Measurements from ENCODE around the gene TAB2. TPM values are rescaled to one million over a fixed set of nuclear protein-coding genes. Genes with fewer than 3 reads are reported as not detected.

The TAB2 gene
- polyA plus RNA-seq, 2 of the 4 experiments (the other 2 are of a cell fraction), result 23.0 to 49.0 TPM

DNA sequence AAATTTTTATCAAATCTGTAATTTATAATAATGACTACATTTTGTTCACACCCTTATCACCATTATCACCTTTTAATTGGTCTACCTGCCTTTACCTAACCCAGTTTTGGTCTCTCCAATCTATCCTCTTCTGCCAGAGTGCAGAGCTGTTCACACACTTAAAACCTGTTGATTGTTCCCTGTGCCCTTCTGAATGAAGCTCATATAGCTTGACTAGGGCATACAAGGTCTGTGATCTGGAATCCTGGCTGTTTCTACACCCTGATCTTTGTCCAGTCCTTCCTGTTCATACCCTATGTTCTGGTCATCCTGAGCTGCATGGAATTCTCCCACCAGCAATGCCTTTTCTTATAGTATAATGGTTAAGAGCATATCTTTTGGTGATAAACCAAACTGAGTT is 53.6 kb downstream of the TAB2 start:
- peaks cover 7% of the 10 kb centered on the region; the same call in 1 of the 3 replicates for H3K4me1 ChIP-seq
- H3K4me3 ChIP-seq, result no peak overlapping the region
- ATAC-seq (no peak), FAIRE-seq (no peak), DNase-seq (ENCODE audit: low read depth in 1 of 2, low spot score in 1 of 2) (no peak)
- H3K4me2 ChIP-seq, result no peak overlapping the region
- ChIA-PET CTCF (no interaction called here), POLR2A (no interaction called here)
- TF ChIP-seq RAD21 (conservative IDR thresholded peaks at IDR 0.05 in 1 of 2, IDR thresholded peaks at IDR 0.05 in 1 of 2), result no peak
- TF ChIP-seq NR3C1 (IDR thresholded peaks at IDR 0.05), result no peak
- H3K27ac ChIP-seq, result no peak overlapping the region
- no peaks in the 10 kb centered on the region for H3K9me3 ChIP-seq

DNA sequence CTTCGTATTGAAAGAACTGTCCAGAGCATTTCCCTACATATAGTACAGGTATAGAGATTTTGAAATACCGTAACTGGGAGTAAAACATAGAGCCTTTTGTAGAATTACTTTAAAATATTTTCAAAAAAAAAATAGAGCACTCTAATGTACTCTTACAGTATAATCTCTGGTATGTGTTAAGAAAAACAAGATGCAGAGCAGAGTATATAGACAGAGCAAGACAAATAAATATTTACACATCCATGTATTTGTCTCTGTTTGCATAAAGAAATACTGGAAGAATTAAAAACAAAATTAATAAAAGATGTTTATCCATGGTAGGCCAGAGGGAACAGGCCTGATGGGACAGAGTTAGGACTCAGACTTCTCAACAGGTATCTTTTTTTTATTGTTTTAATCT is 54.5 kb downstream of the TAB2 start:
- Histone ChIP-seq H3K4me2 (no peak overlapping the region), H3K4me1 (peaks cover 7% of the 10 kb centered on the region; the same call in 1 of the 3 replicates), H3K4me3 (no peak overlapping the region), H3K27ac (no peak overlapping the region), H3K9me3 (no peaks in the 10 kb centered on the region)
- no peak for TF ChIP-seq CHD4 (IDR thresholded peaks at IDR 0.05; ENCODE audit: borderline replicate concordance)
- no peak for TF ChIP-seq HOXB5 (CRISPR knock-in tag; IDR thresholded peaks at IDR 0.05)
- TF ChIP-seq EHF (CRISPR knock-in tag; IDR thresholded peaks at IDR 0.05), result no peak
- TF ChIP-seq JUN (IDR thresholded peaks at IDR 0.05), result no peak
- TF ChIP-seq SMC3 (IDR thresholded peaks at IDR 0.05), result no peak
- no peak for TF ChIP-seq ZSCAN20 (CRISPR knock-in tag; IDR thresholded peaks at IDR 0.05)
- TF ChIP-seq BHLHE40 (IDR thresholded peaks at IDR 0.05; ENCODE audit: low read depth, low read length), result no peak
- no peak for TF ChIP-seq ZFP36 (IDR thresholded peaks at IDR 0.05; ENCODE audit: borderline replicate concordance, partially characterized antibody)
- no peak for TF ChIP-seq REST (IDR thresholded peaks at IDR 0.05)
- no peak for TF ChIP-seq TFCP2L1 (CRISPR knock-in tag; IDR thresholded peaks at IDR 0.05)
- TF ChIP-seq KDM1A (IDR thresholded peaks at IDR 0.05; ENCODE audit: low read depth), result no peak
- no peak for TF ChIP-seq FOSB (CRISPR knock-in tag; IDR thresholded peaks at IDR 0.05)
- TF ChIP-seq ZC3H11A (IDR thresholded peaks at IDR 0.05), result no peak
- TF ChIP-seq MYC (IDR thresholded peaks at IDR 0.05; ENCODE audit: borderline replicate concordance, low read length), result no peak
- no peak for TF ChIP-seq POLR2AphosphoS2 (conservative IDR thresholded peaks at IDR 0.05; ENCODE audit: low read length)
- no peak for TF ChIP-seq CBX2 (IDR thresholded peaks at IDR 0.05; ENCODE audit: borderline replicate concordance, low read depth)
- no peak for TF ChIP-seq HOXA7 (CRISPR knock-in tag; IDR thresholded peaks at IDR 0.05)
- no peak for TF ChIP-seq MAX (IDR thresholded peaks at IDR 0.05)
- no peak for TF ChIP-seq HDAC2 (IDR thresholded peaks at IDR 0.05)
- DNase-seq (ENCODE audit: low read depth in 1 of 2, low spot score in 1 of 2) (no peak), FAIRE-seq (no peak), ATAC-seq (no peak)
- ChIA-PET POLR2A (no interaction called here), CTCF (no interaction called here)
- WGBS (ENCODE audit: missing lambda C conversion rate), result 64% methylated on average over 2 of the region's 2 CpGs

DNA sequence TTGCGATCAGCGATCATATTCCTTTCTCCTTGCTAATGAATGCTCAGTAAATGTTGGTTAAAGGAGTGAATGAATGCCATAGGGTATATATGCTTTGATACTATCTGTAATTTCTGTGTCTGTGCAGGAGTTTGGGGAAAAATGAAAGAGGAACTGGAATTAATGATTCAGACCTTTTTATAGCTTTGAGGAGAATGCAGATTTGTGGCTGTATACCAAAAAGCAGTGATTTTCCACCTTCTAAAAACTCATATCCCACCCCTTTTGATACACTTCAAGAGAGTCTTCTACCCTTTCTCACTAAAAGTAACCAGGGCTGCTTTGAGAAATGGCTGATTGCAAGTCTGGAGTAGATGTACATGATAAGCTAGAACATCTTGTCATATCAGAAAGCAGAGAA is 56.0 kb downstream of the TAB2 start:
- CTCF ChIA-PET, result interaction anchor here (0.9 kb wide), 1 partner anchor 58 kb away, joined by 3 read pairs; no protein-coding TSS in a partner anchor
- Histone ChIP-seq H3K4me3 (no peak overlapping the region), H3K4me1 (peaks cover 7% of the 10 kb centered on the region; the same call in 1 of the 3 replicates), H3K4me2 (no peak overlapping the region), H3K27ac (no peak overlapping the region), H3K9me3 (no peaks in the 10 kb centered on the region)
- no peak for DNase-seq (ENCODE audit: low read depth in 1 of 2, low spot score in 1 of 2)
- WGBS (ENCODE audit: missing lambda C conversion rate), result 97% methylated on average over 2 of the region's 2 CpGs
- POLR2A ChIA-PET, result no interaction called here
- TF ChIP-seq HOXB13 (CRISPR knock-in tag; IDR thresholded peaks at IDR 0.05; ENCODE audit: low read depth) (no peak), MYC (IDR thresholded peaks at IDR 0.05; ENCODE audit: borderline replicate concordance, low read length) (no peak), JUNB (IDR thresholded peaks at IDR 0.05) (no peak), REST (IDR thresholded peaks at IDR 0.05) (no peak), JUN (IDR thresholded peaks at IDR 0.05) (no peak)
- TF ChIP-seq, protein P1, sequence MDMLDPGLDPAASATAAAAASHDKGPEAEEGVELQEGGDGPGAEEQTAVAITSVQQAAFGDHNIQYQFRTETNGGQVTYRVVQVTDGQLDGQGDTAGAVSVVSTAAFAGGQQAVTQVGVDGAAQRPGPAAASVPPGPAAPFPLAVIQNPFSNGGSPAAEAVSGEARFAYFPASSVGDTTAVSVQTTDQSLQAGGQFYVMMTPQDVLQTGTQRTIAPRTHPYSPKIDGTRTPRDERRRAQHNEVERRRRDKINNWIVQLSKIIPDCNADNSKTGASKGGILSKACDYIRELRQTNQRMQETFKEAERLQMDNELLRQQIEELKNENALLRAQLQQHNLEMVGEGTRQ (IDR thresholded peaks at IDR 0.05), result no peak
- no peak for FAIRE-seq
- no peak for ATAC-seq
